GM12878 (cell line): ENCODE data around the gene TMEM236. TPM values are rescaled to one million over a fixed set of nuclear protein-coding genes. Genes with fewer than 3 reads are reported as not detected.

ENCODE experiments used
- ATAC-seq: fragments of 200-7000 bp; cut with Tn5 transposase; 3 replicates; pipeline ENCODE4 v1.9.1; 2020; ENCODE audit warnings: mild to moderate bottlenecking, moderate library complexity
- Bru-seq: library from RNA; stranded (reverse); fragments of 400-500 nt; gene quantifications from one replicate; lab custom pipeline; 2021; lab: Mats Ljungman, UMichigan
- BruChase-seq, 2 experiments: library from RNA; stranded (reverse); fragments of 400-500 nt; gene quantifications; one replicate each; lab custom pipeline; 2021; lab: Mats Ljungman, UMichigan
- BruUV-seq: library from RNA; stranded (reverse); fragments of 400-500 nt; replicated peaks from 2 replicates; lab custom pipeline; 2021; lab: Mats Ljungman, UMichigan
- CTCF ChIA-PET: fragments of 300-600 bp; sonication (Branson Sonifier 250); formaldehyde crosslinking; extraction: SDS; loops from one replicate; lab custom pipeline; 2021; ENCODE audit warnings: inconsistent platforms; lab: Yijun Ruan, JAX
- POLR2A ChIA-PET: fragments of 350-600 bp; formaldehyde crosslinking; extraction: SDS; loops from one replicate; lab custom pipeline; 2021; ENCODE audit warnings: inconsistent platforms; lab: Charles Lee
- RAD21 ChIA-PET: fragments of 300-600 bp; sonication (Branson Sonifier 250); formaldehyde crosslinking; loops from one replicate; lab custom pipeline; 2023; ENCODE audit warnings: antibody characterized with exemption; ENCODE audit not compliant: unreplicated experiment; lab: Charles Lee
- SMC1A ChIA-PET: fragments of 300-600 bp; sonication (Branson Sonifier 250); formaldehyde crosslinking; loops from one replicate; lab custom pipeline; 2023; ENCODE audit not compliant: unreplicated experiment, uncharacterized antibody; lab: Charles Lee
- DNase-seq: peaks from one replicate; pipeline ENCODE4 v3.0.0-alpha.2; 2011; ENCODE audit warnings: low read depth, low spot score
- FAIRE-seq: peaks from 3 replicates; lab custom pipeline; 2011; peaks lifted over from hg19 to GRCh38; lab: Jason Lieb, UNC
- H2AFZ ChIP-seq: 2 replicates; pipeline ENCODE4 v1.6.0; 2011; ENCODE audit warnings: low read depth, low read length, control low read depth; ENCODE audit not compliant: control insufficient read depth
- H3K27ac ChIP-seq: 2 replicates; pipeline ENCODE4 v1.5.1; 2011; ENCODE audit warnings: control low read depth; ENCODE audit not compliant: control insufficient read depth, insufficient read depth
- H3K27me3 ChIP-seq, 2 experiments: replicated peaks in 1 of 2; 2 replicates each; pipeline versions ENCODE4 v1.6.0 to v1.6.1; 2011; ENCODE audit warnings: low read length in 1 of 2; ENCODE audit not compliant: control insufficient read depth in 2 of 2, insufficient read depth in 2 of 2
- H3K36me3 ChIP-seq, 2 experiments: 2 replicates each; pipeline ENCODE4 v1.5.1; 2011; ENCODE audit warnings: low read length in 1 of 2; ENCODE audit not compliant: control insufficient read depth in 2 of 2, insufficient read depth in 2 of 2
- H3K4me1 ChIP-seq: 2 replicates; pipeline ENCODE4 v1.6.1; 2011; ENCODE audit warnings: mild to moderate bottlenecking, low read length, moderate library complexity, mixed read lengths; ENCODE audit not compliant: control insufficient read depth, insufficient read depth
- H3K4me2 ChIP-seq: 2 replicates; pipeline ENCODE4 v1.6.0; 2011; ENCODE audit warnings: control low read depth; ENCODE audit not compliant: control insufficient read depth, insufficient read depth
- H3K4me3 ChIP-seq: fragments of 200-600 bp; sonication (generic); 2 replicates; pipeline ENCODE4 v1.5.1; 2016
- H3K79me2 ChIP-seq: 2 replicates; pipeline ENCODE4 v1.6.0; 2011; ENCODE audit warnings: low read length; ENCODE audit not compliant: control insufficient read depth, insufficient read depth
- H3K9ac ChIP-seq: 2 replicates; pipeline ENCODE4 v1.8.0; 2011; ENCODE audit warnings: low read length, control low read depth, mixed read lengths; ENCODE audit not compliant: control insufficient read depth, insufficient read depth
- H3K9me3 ChIP-seq: replicated peaks from 3 replicates; pipeline ENCODE4 v1.5.1; 2011; ENCODE audit warnings: mild to moderate bottlenecking, low read length; ENCODE audit not compliant: control insufficient read depth, insufficient read depth
- H4K20me1 ChIP-seq: 2 replicates; pipeline ENCODE4 v1.6.0; 2011; ENCODE audit not compliant: control insufficient read depth, insufficient read depth
- BMI1 ChIP-seq: fragments of 450-650 bp; IDR thresholded peaks from 2 replicates; pipeline ENCODE4 v1.6.1; 2016; ENCODE audit warnings: mild to moderate bottlenecking, moderate library complexity, borderline replicate concordance
- CHD4 ChIP-seq: fragments of 200-600 bp; sonication (generic); IDR thresholded peaks from 2 replicates; pipeline ENCODE4 v1.6.1; 2016; ENCODE audit warnings: mild to moderate bottlenecking
- FOS ChIP-seq: IDR thresholded peaks from 3 replicates; pipeline ENCODE4 v1.6.1; 2011; ENCODE audit warnings: borderline replicate concordance; ENCODE audit not compliant: insufficient read length; ENCODE audit errors: extremely low read depth
- GABPA ChIP-seq: IDR thresholded peaks from 2 replicates; pipeline ENCODE4 v1.6.1; 2014; ENCODE audit warnings: antibody characterized with exemption, low read depth, mild to moderate bottlenecking, inconsistent platforms
- LARP7 ChIP-seq: fragments of 450-650 bp; IDR thresholded peaks from 2 replicates; pipeline ENCODE4 v1.6.1; 2017; ENCODE audit warnings: mild to moderate bottlenecking
- NBN ChIP-seq: fragments of 450-650 bp; IDR thresholded peaks from 2 replicates; pipeline ENCODE4 v1.6.1; 2016
- NFIC ChIP-seq: IDR thresholded peaks from 2 replicates; pipeline ENCODE4 v1.6.1; 2012; ENCODE audit warnings: low read depth, mild to moderate bottlenecking, inconsistent platforms, low read length, moderate library complexity
- NR2C2 ChIP-seq: IDR thresholded peaks from 2 replicates; pipeline ENCODE4 v1.6.1; 2011; ENCODE audit warnings: borderline replicate concordance, low read depth; ENCODE audit not compliant: control insufficient read depth, insufficient read length
- REST ChIP-seq: IDR thresholded peaks from 2 replicates; pipeline ENCODE4 v1.6.1; 2012; ENCODE audit warnings: mild to moderate bottlenecking, low read depth, low read length
- TAF1 ChIP-seq: IDR thresholded peaks from 2 replicates; pipeline ENCODE4 v1.6.1; 2011; ENCODE audit warnings: mild to moderate bottlenecking, low read depth, low read length, borderline replicate concordance
- TBL1XR1 ChIP-seq: IDR thresholded peaks from 2 replicates; pipeline ENCODE4 v1.6.1; 2012; ENCODE audit warnings: low read depth, low read length, improper control_type of control experiment
- YBX1 ChIP-seq: fragments of 450-650 bp; IDR thresholded peaks from 2 replicates; pipeline ENCODE4 v1.6.1; 2016; ENCODE audit warnings: antibody characterized with exemption
- ZBTB11 ChIP-seq: fragments of 450-650 bp; formaldehyde crosslinking; IDR thresholded peaks from 2 replicates; pipeline ENCODE4 v1.5.0; 2022; ENCODE audit warnings: mild to moderate bottlenecking, missing genetic modification characterization
- WGBS: methylation state at CpG from one replicate; pipeline ENCODE4 v1.1.6; 2016; ENCODE audit warnings: low lambda C conversion rate; ENCODE audit not compliant: insufficient replicate concordance, insufficient coverage; ENCODE audit errors: missing lambda C conversion rate; 5-methylcytosine and 5-hydroxymethylcytosine counted together
- in situ Hi-C: fragments of 300-500 bp; cut with MboI; formaldehyde crosslinking; loops from 9 replicates; pipeline ENCODE4 v1.14.3; 2018; ENCODE audit warnings: mixed read lengths
- intact Hi-C: fragments of 100-400 bp; cut with micrococcal nuclease; formaldehyde crosslinking; loops from one replicate; pipeline ENCODE4 v1.14.2; 2022; ENCODE audit not compliant: unreplicated experiment
- long read RNA-seq, 2 experiments: library from polyadenylated mRNA; unstranded; transcript quantifications; one replicate each; pipeline ENCODE4 v2.0.0, GENCODE V29; 2019 to 2020
- polyA minus RNA-seq, 3 experiments: library from RNA; depleted of rRNA, polyadenylated mRNA; stranded (reverse); fragments of >200 nt; gene quantifications; 2 replicates each; pipeline ENCODE4 v1.2.3, GENCODE V29; 2011
- polyA plus RNA-seq, 11 experiments: library from polyadenylated mRNA; depleted of rRNA in 4 of 11; unstranded in 6 of 11; stranded (reverse) in 5 of 11; fragments of >200 nt; fragmentation: Nextera tagmentation in 4 of 11; fragmentation: Illumina TruSeq in 1 of 11; extraction: Ambion mirVana in 4 of 11; extraction: Trizol in 1 of 11; gene quantifications; 1 replicate in 1 of 11; 2 replicates in 10 of 11; pipeline versions ENCODE4 v1.2.1 to v1.2.3, GENCODE V29; 2011 to 2016; ENCODE audit warnings: inconsistent platforms in 2 of 11, missing spikeins in 2 of 11, low read depth in 1 of 11
- total RNA-seq, 4 experiments: library from RNA; depleted of rRNA in 3 of 4; stranded (reverse); fragments of >200 nt in 3 of 4; fragmentation: Illumina TruSeq in 1 of 4; extraction: Trizol in 1 of 4; gene quantifications; 2 replicates each; pipeline versions ENCODE4 v1.2.1 to v1.2.3, GENCODE V29; 2013 to 2021

TMEM236 gene
- 0.10 TPM in 1 of 2 replicates, not detected in the other for total RNA-seq (2013; cell fraction: nucleolus; rRNA removed)
- total RNA-seq (2014; rRNA removed): not detected in 2 replicates
- total RNA-seq (2014; rRNA removed; fragmentation: Illumina TruSeq; extraction: Trizol): not detected in 2 replicates
- total RNA-seq (2021): not detected in 2 replicates
- polyA plus RNA-seq (2011; ENCODE audit: low read depth): not detected
- 0.01 and 0.03 TPM in 2 replicates for polyA plus RNA-seq (2011; rRNA removed)
- 0.01 and 0.02 TPM in 2 replicates for polyA plus RNA-seq (2011; cell fraction: cytosol; rRNA removed)
- polyA plus RNA-seq (2011; cell fraction: nucleus; rRNA removed): 0.03 and 0.04 TPM in 2 replicates
- polyA plus RNA-seq (2012): not detected in 2 replicates
- polyA plus RNA-seq (2014; fragmentation: Illumina TruSeq; extraction: Trizol): not detected in 2 replicates
- not detected for polyA plus RNA-seq (2014; fragmentation: Nextera tagmentation; extraction: Ambion mirVana)
- not detected in 2 replicates for polyA plus RNA-seq (2014; rRNA removed)
- polyA plus RNA-seq (2016; fragmentation: Nextera tagmentation; extraction: Ambion mirVana): not detected
- polyA minus RNA-seq (2011; rRNA and poly(A)+ RNA removed): not detected in 2 replicates
- not detected in 2 replicates for polyA minus RNA-seq (2011; cell fraction: cytosol; rRNA and poly(A)+ RNA removed)
- polyA minus RNA-seq (2011; cell fraction: nucleus; rRNA and poly(A)+ RNA removed): not detected in 2 replicates
- Bru-seq, nascent RNA: percentile 28 among the genes with signal in this experiment
- percentile 50 among the genes with signal in this experiment for BruChase-seq, experiment 1, labeled RNA remaining after a 6-hour chase
- percentile 46 among the genes with signal in this experiment for BruChase-seq, experiment 2, labeled RNA remaining after a 2-hour chase
- long read RNA-seq, experiment 1: 0 reads
- long read RNA-seq, experiment 2: 0 reads

GRCh38 chr10:17751781-17752445 is at the start of gene TMEM236:
TMEM236 (plus strand) TSS chr10:17752201; CDS start chr10:17752296, 95 bp downstream.
- ATAC-seq (no peak), DNase-seq (no peak), FAIRE-seq (no peak)
- Histone ChIP-seq H2AFZ (no peak within 1 kb of the TSS), H4K20me1 (no peaks in the 10 kb centered on the region), H3K9ac (no peak within 1 kb of the TSS), H3K36me3 (no peaks in the 10 kb centered on the region), H3K79me2 (no peaks in the 10 kb centered on the region), H3K9me3 (no peaks in the 10 kb centered on the region), H3K4me1 (peaks cover 13% of the 10 kb centered on the region), H3K4me2 (no peak within 1 kb of the TSS), H3K27ac (no peak within 1 kb of the TSS), H3K4me3 (no peak within 1 kb of the TSS), H3K27me3 (no peaks in the 10 kb centered on the region)
- WGBS: 22% methylated on average over 9 of the region's 9 CpGs
- ChIA-PET CTCF (no interaction called here), POLR2A (no interaction called here), SMC1A (no interaction called here), RAD21 (no interaction called here)
- in situ Hi-C loops: no loop called here
- no TSS peak for BruUV-seq
- intact Hi-C loops: no loop called here
- no peak for TF ChIP-seq TAF1
- no peak for TF ChIP-seq REST
- no peak for TF ChIP-seq TBL1XR1
- TF ChIP-seq GABPA: no peak
- no peak for TF ChIP-seq BMI1
- no peak for TF ChIP-seq FOS
- no peak for TF ChIP-seq ZBTB11 (CRISPR knock-in tag)
- no peak for TF ChIP-seq NBN
- TF ChIP-seq NFIC: no peak
- TF ChIP-seq YBX1: no peak
- TF ChIP-seq LARP7: no peak
- TF ChIP-seq CHD4: no peak
- no peak for TF ChIP-seq NR2C2
